H1 (cell line): ENCODE data around the gene PLA1A. TPM values are rescaled to one million over a fixed set of nuclear protein-coding genes. Genes with fewer than 3 reads are reported as not detected.
"Not testable (repeated sequence)": the region's sequence is repeated elsewhere in the genome, so short reads cannot be mapped to it uniquely, and the experiment has no call there.

Experiments
- CTCF ChIA-PET: fragments of 300-600 bp; sonication (Branson Sonifier 250); formaldehyde crosslinking; loops from one replicate; lab custom pipeline; 2021; ENCODE audit not compliant: partially characterized antibody; lab: Charles Lee
- POLR2A ChIA-PET: fragments of 300-600 bp; sonication (Branson Sonifier 250); formaldehyde crosslinking; loops from one replicate; lab custom pipeline; 2021; ENCODE audit warnings: inconsistent platforms; ENCODE audit not compliant: partially characterized antibody; lab: Charles Lee
- DNase-seq, 2 experiments: peaks; one replicate each; pipeline versions ENCODE4 v3.0.0 to v3.0.0-alpha.2; 2010 to 2022; ENCODE audit warnings: low spot score in 2 of 2, low read depth in 1 of 2, mixed read lengths in 1 of 2
- FAIRE-seq: peaks from 2 replicates; lab custom pipeline; 2011; peaks lifted over from hg19 to GRCh38; lab: Jason Lieb, UNC
- H2AFZ ChIP-seq: 2 replicates; pipeline ENCODE4 v1.8.1; 2012; ENCODE audit warnings: low read length, inconsistent platforms
- H2AK5ac ChIP-seq: 2 replicates; pipeline ENCODE4 v1.6.1; 2013; ENCODE audit warnings: low read depth, low read length
- H2BK120ac ChIP-seq: replicated peaks from 2 replicates; pipeline ENCODE3; 2013; ENCODE audit warnings: low read depth, low read length, inconsistent platforms
- H2BK12ac ChIP-seq: 2 replicates; pipeline ENCODE4 v1.6.1; 2013; ENCODE audit warnings: low read depth, low read length
- H2BK15ac ChIP-seq: 2 replicates; pipeline ENCODE4 v1.6.1; 2013; ENCODE audit warnings: low read length
- H2BK20ac ChIP-seq: 2 replicates; pipeline ENCODE4 v1.6.1; 2013; ENCODE audit warnings: low read length
- H2BK5ac ChIP-seq: 2 replicates; pipeline ENCODE4 v1.6.1; 2013; ENCODE audit warnings: low read depth, low read length
- H3K14ac ChIP-seq: 2 replicates; pipeline ENCODE4 v1.6.1; 2013; ENCODE audit warnings: inconsistent platforms; ENCODE audit not compliant: insufficient read length
- H3K18ac ChIP-seq: 2 replicates; pipeline ENCODE4 v1.6.1; 2013; ENCODE audit warnings: low read length; ENCODE audit errors: extremely low read depth
- H3K23ac ChIP-seq: 2 replicates; pipeline ENCODE4 v1.6.1; 2013; ENCODE audit warnings: inconsistent platforms; ENCODE audit not compliant: insufficient read length
- H3K23me2 ChIP-seq: 2 replicates; pipeline ENCODE4 v1.6.1; 2013; ENCODE audit warnings: low read depth, low read length
- H3K27ac ChIP-seq: 2 replicates; pipeline ENCODE4 v1.6.1; 2011; ENCODE audit warnings: low read depth, low read length, inconsistent platforms
- H3K27me3 ChIP-seq, 4 experiments: replicated peaks in 1 of 4; 1 replicate in 1 of 4; 2 replicates in 3 of 4; pipeline versions ENCODE4 v1.6.1 to v1.8.1; 2011 to 2013; ENCODE audit warnings: low read length in 3 of 4, mild to moderate bottlenecking in 3 of 4, inconsistent platforms in 2 of 4, mixed read lengths in 2 of 4, moderate library complexity in 1 of 4; ENCODE audit not compliant: control insufficient read depth in 3 of 4, insufficient read depth in 3 of 4; ENCODE audit errors: extremely low read depth in 1 of 4
- H3K36me3 ChIP-seq, 4 experiments: 2 replicates each; pipeline versions ENCODE4 v1.6.1 to v1.8.1; 2011 to 2013; ENCODE audit warnings: mild to moderate bottlenecking in 4 of 4, low read length in 3 of 4, moderate library complexity in 2 of 4, control low read depth in 1 of 4, inconsistent platforms in 1 of 4; ENCODE audit not compliant: insufficient read depth in 4 of 4, control insufficient read depth in 2 of 4
- H3K4ac ChIP-seq: replicated peaks from 2 replicates; pipeline ENCODE3; 2013; ENCODE audit warnings: low read length, low read depth, mixed read lengths, inconsistent platforms; ENCODE audit not compliant: insufficient read length
- H3K4me1 ChIP-seq, 4 experiments: replicated peaks in 1 of 4; 1 replicate in 1 of 4; 2 replicates in 3 of 4; pipeline versions ENCODE4 v1.6.1 to v1.8.1; 2011 to 2013; ENCODE audit warnings: low read length in 3 of 4, inconsistent platforms in 2 of 4, mixed read lengths in 1 of 4; ENCODE audit not compliant: insufficient read depth in 4 of 4, control insufficient read depth in 3 of 4
- H3K4me2 ChIP-seq, 2 experiments: 2 replicates each; pipeline versions ENCODE4 v1.6.1 to v1.8.1; 2011 to 2013; ENCODE audit warnings: low read depth in 2 of 2, low read length in 2 of 2, control low read depth in 1 of 2, inconsistent platforms in 1 of 2, mild to moderate bottlenecking in 1 of 2; ENCODE audit not compliant: insufficient read depth in 1 of 2
- H3K4me3 ChIP-seq, 4 experiments: fragments of 200-600, 300-600 bp in 1 of 4; sonication (generic), shearing (Covaris generic), sonication (Bioruptor Twin) in 1 of 4; 2 replicates each; pipeline versions ENCODE4 v1.5.1 to v1.8.1; 2011 to 2016; ENCODE audit warnings: low read length in 4 of 4, low read depth in 3 of 4, control low read depth in 2 of 4, inconsistent platforms in 2 of 4, mild to moderate bottlenecking in 2 of 4, mixed read lengths in 1 of 4, moderate library complexity in 1 of 4; ENCODE audit not compliant: insufficient read depth in 2 of 4; ENCODE audit errors: extremely low read depth in 1 of 4
- H3K56ac ChIP-seq: replicated peaks from 2 replicates; pipeline ENCODE3; 2013; ENCODE audit warnings: low read depth, mild to moderate bottlenecking, mixed read lengths, low read length, inconsistent platforms; ENCODE audit not compliant: insufficient read length
- H3K79me1 ChIP-seq: 2 replicates; pipeline ENCODE4 v1.6.1; 2013; ENCODE audit warnings: low read depth, low read length, control low read depth
- H3K79me2 ChIP-seq, 2 experiments: 2 replicates each; pipeline versions ENCODE4 v1.6.1 to v1.8.1; 2012 to 2013; ENCODE audit warnings: low read length in 2 of 2, mild to moderate bottlenecking in 2 of 2, inconsistent platforms in 1 of 2; ENCODE audit not compliant: insufficient read depth in 2 of 2, control insufficient read depth in 1 of 2
- H3K9ac ChIP-seq, 4 experiments: replicated peaks in 1 of 4; 1 replicate in 1 of 4; 2 replicates in 3 of 4; pipeline versions ENCODE4 v1.6.1 to v1.8.1; 2011 to 2013; ENCODE audit warnings: low read depth in 3 of 4, low read length in 3 of 4, control low read depth in 2 of 4, mild to moderate bottlenecking in 2 of 4, moderate library complexity in 2 of 4, inconsistent platforms in 1 of 4; ENCODE audit errors: extremely low read depth in 1 of 4
- H3K9me3 ChIP-seq, 2 experiments: 2 replicates each; pipeline versions ENCODE4 v1.6.1 to v1.8.1; 2012 to 2013; ENCODE audit warnings: mild to moderate bottlenecking in 2 of 2, moderate library complexity in 2 of 2, control low read depth in 1 of 2, inconsistent platforms in 1 of 2, low read depth in 1 of 2, low read length in 1 of 2, mixed read lengths in 1 of 2; ENCODE audit not compliant: insufficient read depth in 2 of 2
- H4K20me1 ChIP-seq, 2 experiments: replicated peaks in 1 of 2; 2 replicates each; pipeline versions ENCODE3 to v1.8.1; 2011 to 2013; ENCODE audit warnings: inconsistent platforms in 2 of 2, low read length in 2 of 2, mild to moderate bottlenecking in 1 of 2; ENCODE audit not compliant: insufficient read depth in 2 of 2, control insufficient read depth in 1 of 2
- H4K5ac ChIP-seq: 2 replicates; pipeline ENCODE4 v1.6.1; 2013; ENCODE audit warnings: low read length, low read depth, mixed read lengths, inconsistent platforms; ENCODE audit not compliant: insufficient read length
- H4K8ac ChIP-seq: 2 replicates; pipeline ENCODE4 v1.8.0; 2013; ENCODE audit warnings: mild to moderate bottlenecking, moderate library complexity, low read length, inconsistent platforms; ENCODE audit not compliant: insufficient read depth; ENCODE audit errors: extremely low read depth
- H4K91ac ChIP-seq: replicated peaks from 2 replicates; pipeline ENCODE3; 2013; ENCODE audit warnings: low read length, mixed read lengths, inconsistent platforms; ENCODE audit not compliant: insufficient read length
- whole genome bisulfite sequencing, 2 experiments: shearing (Covaris generic) in 1 of 2; methylation state at CpG; one replicate each; pipeline versions ENCODE4 v1.1.6 to v1.1.7; 2013 to 2015; ENCODE audit warnings: low lambda C conversion rate in 2 of 2, mixed read lengths in 2 of 2, inconsistent platforms in 1 of 2, low coverage in 1 of 2, missing lambda C conversion rate in 1 of 2; ENCODE audit not compliant: insufficient replicate concordance in 2 of 2, insufficient coverage in 1 of 2, insufficient read length in 1 of 2; ENCODE audit errors: extremely low coverage in 1 of 2, missing lambda C conversion rate in 1 of 2; 5-methylcytosine and 5-hydroxymethylcytosine counted together
- polyA plus RNA-seq, 7 experiments: library from polyadenylated mRNA; depleted of rRNA in 3 of 7; stranded (reverse) in 5 of 7; unstranded in 2 of 7; fragments of >200 nt in 5 of 7; fragments of 200-250 nt in 2 of 7; gene quantifications; 1 replicate in 5 of 7; 2 replicates in 1 of 7; 4 replicates in 1 of 7; pipeline versions ENCODE4 v1.2.1 to v1.2.3, GENCODE V29; 2011 to 2013; ENCODE audit warnings: missing spikeins in 2 of 7, mixed read lengths in 2 of 7
- total RNA-seq: library from RNA; stranded (reverse); fragmentation: NEBNext Ultra II Directional; extraction: Animal tissue kit (Norgen Biotek cat#: 25700); gene quantifications from 2 replicates; pipeline ENCODE4 v1.2.1, GENCODE V29; 2021

The PLA1A gene
- total and polyA plus RNA-seq, 2 of the 8 experiments (the other 6 are each of a cell fraction or from before 2014, with no cell fraction given): not detected

GRCh38 chr3:119563334-119563733, 34.4 kb upstream of the PLA1A start:
- H3K79me2 ChIP-seq, H3K23me2 ChIP-seq, H2BK5ac ChIP-seq, H3K4me3 ChIP-seq, H3K56ac ChIP-seq, H3K9me3 ChIP-seq, H3K14ac ChIP-seq, H2BK120ac ChIP-seq, H2AFZ ChIP-seq, H4K8ac ChIP-seq, H2BK15ac ChIP-seq, H2BK12ac ChIP-seq, H3K18ac ChIP-seq, FAIRE-seq, H3K36me3 ChIP-seq, H4K5ac ChIP-seq, H3K79me1 ChIP-seq, H4K91ac ChIP-seq, H3K4ac ChIP-seq, DNase-seq, CTCF ChIA-PET, H3K4me1 ChIP-seq, H2BK20ac ChIP-seq, H3K23ac ChIP-seq, H3K4me2 ChIP-seq, H2AK5ac ChIP-seq, H3K27ac ChIP-seq, H3K9ac ChIP-seq, H3K27me3 ChIP-seq, H4K20me1 ChIP-seq: not testable (repeated sequence)
- WGBS, 2 experiments: 94% methylated on average over 2 of the region's 2 CpGs; no CpG with 5 or more reads in 1 of the 2 experiments
- POLR2A ChIA-PET: interaction anchor here (0.5 kb wide), 1 partner anchor 630 kb away, joined by 3 read pairs; no protein-coding TSS in a partner anchor
